Epidermal melanocyte (primary cell): Measurements from ENCODE around the gene SLAMF1.
"Not testable (repeated sequence)": the region's sequence is repeated elsewhere in the genome, so short reads cannot be mapped to it uniquely, and the experiment has no call there.

ENCODE experiments used
- DNase-seq: peaks from one replicate; pipeline ENCODE4 v3.0.0; 2011; ENCODE audit warnings: low spot score; ENCODE audit not compliant: insufficient read length

SLAMF1 gene

GRCh38 chr1:160563230-160563629 is 83.6 kb downstream of the SLAMF1 start:
- not testable (repeated sequence) for DNase-seq

- DNase-seq, result not testable (repeated sequence)
Observed at GRCh38 chr1:160562745-160563144, 84.1 kb downstream of the SLAMF1 start.

GRCh38 chr1:160560806-160561205 is 86.0 kb downstream of the SLAMF1 start:
- no peak for DNase-seq

- no peak for DNase-seq
Observed at GRCh38 chr1:160560045-160560705, 86.7 kb downstream of the SLAMF1 start.

GRCh38 chr1:160559437-160559836 is 87.4 kb downstream of the SLAMF1 start:
- not testable (repeated sequence) for DNase-seq

- no peak for DNase-seq
Observed at GRCh38 chr1:160558660-160559380, 88.0 kb downstream of the SLAMF1 start.
